ENCODE measurements around the gene DMAC2L.
A peak's percentile ranks its signal among the peaks of the same experiment; 100 is the strongest.

- TF ChIP-seq CTCF (IDR thresholded peaks at IDR 0.05 in 2 of 3, conservative IDR thresholded peaks at IDR 0.05 in 1 of 3; ENCODE audit: borderline replicate concordance in 1 of 3, insufficient read depth in 1 of 3, low read depth in 2 of 3, low read length in 2 of 3) (peak; percentile 54 to 65 (median 64); a peak in 5 of 6 replicates), SIN3A (IDR thresholded peaks at IDR 0.05; ENCODE audit: low read depth) (no peak), JUND (IDR thresholded peaks at IDR 0.05) (no peak), ELF1 (IDR thresholded peaks at IDR 0.05; ENCODE audit: borderline replicate concordance, low read depth) (no peak), YY1 (IDR thresholded peaks at IDR 0.05; ENCODE audit: extremely low read depth, insufficient replicate concordance, low read depth, low read length) (no peak), SRF (IDR thresholded peaks at IDR 0.05; ENCODE audit: low read depth) (no peak), FOSL1 (IDR thresholded peaks at IDR 0.05; ENCODE audit: low read depth) (no peak), ATF3 (IDR thresholded peaks at IDR 0.05) (no peak), POLR2A (IDR thresholded peaks at IDR 0.05; ENCODE audit: borderline replicate concordance, extremely low read depth, insufficient read depth, insufficient read length) (no peak)
Observed at GRCh38 chr14:50318031-50318626, 6.0 kb downstream of the DMAC2L start.
